Keratinocyte (primary cell): ENCODE data around the gene SRRD. TPM values are rescaled to one million over a fixed set of nuclear protein-coding genes. Genes with fewer than 3 reads are reported as not detected.

Experiments used
- DNase-seq: peaks from one replicate; pipeline ENCODE4 v3.0.0-alpha.2; 2011; ENCODE audit warnings: low read depth, missing footprints, low spot score
- FAIRE-seq: peaks from 2 replicates; lab custom pipeline; 2011; peaks lifted over from hg19 to GRCh38; lab: Jason Lieb, UNC
- H2AFZ ChIP-seq: 2 replicates; pipeline ENCODE4 v1.6.0; 2012; ENCODE audit warnings: low read length, control low read depth, inconsistent platforms; ENCODE audit not compliant: control insufficient read depth
- H3K27ac ChIP-seq: 2 replicates; pipeline ENCODE4 v1.5.1; 2011; ENCODE audit warnings: low read length; ENCODE audit not compliant: control insufficient read depth, insufficient read depth
- H3K27me3 ChIP-seq: 3 replicates; pipeline ENCODE4 v1.6.0; 2011; ENCODE audit warnings: low read length; ENCODE audit not compliant: control insufficient read depth, insufficient read depth; ENCODE audit errors: extremely low read depth
- H3K36me3 ChIP-seq, 2 experiments: 2 replicates in 1 of 2; 3 replicates in 1 of 2; pipeline ENCODE4 v1.5.1; 2011; ENCODE audit warnings: low read length in 2 of 2, mild to moderate bottlenecking in 1 of 2; ENCODE audit not compliant: control insufficient read depth in 2 of 2, insufficient read depth in 2 of 2; ENCODE audit errors: extremely low read depth in 1 of 2
- H3K4me1 ChIP-seq: 3 replicates; pipeline ENCODE4 v1.5.1; 2011; ENCODE audit warnings: low read length; ENCODE audit not compliant: control insufficient read depth, insufficient read depth; ENCODE audit errors: extremely low read depth
- H3K4me2 ChIP-seq: 3 replicates; pipeline ENCODE4 v1.6.0; 2011; ENCODE audit warnings: low read depth, low read length; ENCODE audit not compliant: control insufficient read depth, insufficient read depth; ENCODE audit errors: extremely low read depth
- H3K4me3 ChIP-seq, 3 experiments: fragments of 200-600 bp in 1 of 3; sonication (generic) in 1 of 3; 2 replicates in 2 of 3; 3 replicates in 1 of 3; pipeline ENCODE4 v1.5.1; 2011 to 2016; ENCODE audit warnings: low read length in 3 of 3, mild to moderate bottlenecking in 3 of 3, control low read depth in 2 of 3, inconsistent platforms in 1 of 3, low read depth in 1 of 3, mixed read lengths in 1 of 3, mixed run types in 1 of 3, moderate library complexity in 1 of 3; ENCODE audit not compliant: control insufficient read depth in 2 of 3, insufficient read depth in 2 of 3; ENCODE audit errors: extremely low read depth in 1 of 3
- H3K79me2 ChIP-seq: 2 replicates; pipeline ENCODE4 v1.6.0; 2012; ENCODE audit warnings: low read length; ENCODE audit not compliant: control insufficient read depth, insufficient read depth
- H3K9ac ChIP-seq: 3 replicates; pipeline ENCODE4 v1.6.0; 2011; ENCODE audit warnings: low read length; ENCODE audit not compliant: control insufficient read depth, insufficient read depth; ENCODE audit errors: extremely low read depth
- H3K9me1 ChIP-seq: 3 replicates; pipeline ENCODE4 v1.6.0; 2011; ENCODE audit warnings: low read length; ENCODE audit not compliant: control insufficient read depth, insufficient read depth; ENCODE audit errors: extremely low read depth
- H3K9me3 ChIP-seq: 2 replicates; pipeline ENCODE4 v1.5.1; 2012; ENCODE audit warnings: low read depth, low read length; ENCODE audit not compliant: control insufficient read depth
- H4K20me1 ChIP-seq: 3 replicates; pipeline ENCODE4 v1.6.0; 2011; ENCODE audit warnings: low read length; ENCODE audit not compliant: control insufficient read depth, insufficient read depth; ENCODE audit errors: extremely low read depth
- EZH2 ChIP-seq: IDR thresholded peaks from one replicate; pipeline ENCODE4 v1.6.1; 2012; ENCODE audit warnings: inconsistent platforms, mild to moderate bottlenecking, low read length, moderate library complexity
- dilution Hi-C: fragments of 300-500 bp; cut with MboI; formaldehyde crosslinking; loops from one replicate; pipeline ENCODE4 v1.7.0; 2020; ENCODE audit warnings: low sequenced_read_pairs; ENCODE audit not compliant: extremely low pct_ligation_motif_present
- polyA plus RNA-seq, 5 experiments: library from polyadenylated mRNA; depleted of rRNA in 3 of 5; stranded (reverse) in 3 of 5; stranded (forward) in 1 of 5; unstranded in 1 of 5; fragments of >200 nt; gene quantifications; 1 replicate in 1 of 5; 2 replicates in 3 of 5; 3 replicates in 1 of 5; pipeline versions ENCODE4 v1.2.1 to v1.2.3, GENCODE V29; 2011 to 2012; ENCODE audit warnings: missing spikeins in 2 of 5, low read depth in 1 of 5, low replicate concordance in 1 of 5
- TF ChIP-seq, protein P1 (sequence below), 3 experiments: IDR thresholded peaks in 1 of 3; conservative IDR thresholded peaks in 1 of 3; optimal IDR thresholded peaks in 1 of 3; 2 replicates in 2 of 3; 3 replicates in 1 of 3; pipeline versions ENCODE3 to v1.5.1; 2011; ENCODE audit warnings: low read length in 3 of 3, mild to moderate bottlenecking in 3 of 3, moderate library complexity in 2 of 3, control low read depth in 1 of 3, inconsistent platforms in 1 of 3; ENCODE audit not compliant: insufficient read depth in 2 of 3; ENCODE audit errors: extremely low read depth in 1 of 3

SRRD gene
- polyA plus RNA-seq, 1 donor (not counting 4 experiments of a cell fraction or from before 2014, with no cell fraction given), result 45.0 TPM

GRCh38 chr22:26439559-26439958 lies 44.1 kb upstream of the SRRD start:
- Histone ChIP-seq H4K20me1 (no peaks in the 10 kb centered on the region), H3K27me3 (no peaks in the 10 kb centered on the region), H3K4me1 (peaks cover 3% of the 10 kb centered on the region), H3K9ac (no peak overlapping the region), H3K79me2 (peaks cover 6% of the 10 kb centered on the region), H3K4me3 (no peak overlapping the region), H3K4me2 (no peak overlapping the region), H3K27ac (no peak overlapping the region), H3K9me1 (peaks cover 2% of the 10 kb centered on the region), H3K9me3 (no peaks in the 10 kb centered on the region), H3K36me3 (peaks cover 0 to 2% of the 10 kb centered on the region in 2 experiments), H2AFZ (no peak overlapping the region)
- dilution Hi-C loops, result no loop called here
- FAIRE-seq, result no peak
- DNase-seq, result no peak
- TF ChIP-seq, protein P1, sequence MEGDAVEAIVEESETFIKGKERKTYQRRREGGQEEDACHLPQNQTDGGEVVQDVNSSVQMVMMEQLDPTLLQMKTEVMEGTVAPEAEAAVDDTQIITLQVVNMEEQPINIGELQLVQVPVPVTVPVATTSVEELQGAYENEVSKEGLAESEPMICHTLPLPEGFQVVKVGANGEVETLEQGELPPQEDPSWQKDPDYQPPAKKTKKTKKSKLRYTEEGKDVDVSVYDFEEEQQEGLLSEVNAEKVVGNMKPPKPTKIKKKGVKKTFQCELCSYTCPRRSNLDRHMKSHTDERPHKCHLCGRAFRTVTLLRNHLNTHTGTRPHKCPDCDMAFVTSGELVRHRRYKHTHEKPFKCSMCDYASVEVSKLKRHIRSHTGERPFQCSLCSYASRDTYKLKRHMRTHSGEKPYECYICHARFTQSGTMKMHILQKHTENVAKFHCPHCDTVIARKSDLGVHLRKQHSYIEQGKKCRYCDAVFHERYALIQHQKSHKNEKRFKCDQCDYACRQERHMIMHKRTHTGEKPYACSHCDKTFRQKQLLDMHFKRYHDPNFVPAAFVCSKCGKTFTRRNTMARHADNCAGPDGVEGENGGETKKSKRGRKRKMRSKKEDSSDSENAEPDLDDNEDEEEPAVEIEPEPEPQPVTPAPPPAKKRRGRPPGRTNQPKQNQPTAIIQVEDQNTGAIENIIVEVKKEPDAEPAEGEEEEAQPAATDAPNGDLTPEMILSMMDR (optimal IDR thresholded peaks at IDR 0.05 in 1 of 3, IDR thresholded peaks at IDR 0.05 in 1 of 3, conservative IDR thresholded peaks at IDR 0.05 in 1 of 3; ENCODE audit: extremely low read depth in 1 of 3, insufficient read depth in 2 of 3, low read length in 3 of 3), result no peak
- TF ChIP-seq EZH2, result no peak

- Histone ChIP-seq H3K4me1 (peaks cover 3% of the 10 kb centered on the region), H3K9me3 (no peaks in the 10 kb centered on the region), H3K4me3 (no peak overlapping the region), H3K27ac (no peak overlapping the region), H4K20me1 (no peaks in the 10 kb centered on the region), H2AFZ (no peak overlapping the region), H3K4me2 (no peak overlapping the region), H3K79me2 (peaks cover 6% of the 10 kb centered on the region), H3K9me1 (peaks cover 2% of the 10 kb centered on the region), H3K9ac (no peak overlapping the region), H3K36me3 (no peaks in the 10 kb centered on the region), H3K27me3 (no peaks in the 10 kb centered on the region)
- dilution Hi-C loops, result no loop called here
- FAIRE-seq (no peak), DNase-seq (no peak)
- TF ChIP-seq EZH2, result no peak
- TF ChIP-seq, protein P1 (optimal IDR thresholded peaks at IDR 0.05 in 1 of 3, IDR thresholded peaks at IDR 0.05 in 1 of 3, conservative IDR thresholded peaks at IDR 0.05 in 1 of 3; ENCODE audit: extremely low read depth in 1 of 3, insufficient read depth in 2 of 3, low read length in 3 of 3), result no peak
These were observed 41.5 kb upstream of the SRRD start for GRCh38 chr22:26442086-26442756.
